ENCODE measurements around the gene PPT2. TPM values are rescaled to one million over a fixed set of nuclear protein-coding genes. Genes with fewer than 3 reads are reported as not detected.

Gene PPT2
- total and polyA plus RNA-seq, 2 of the 8 experiments (the other 6 are each of a cell fraction or from before 2014, with no cell fraction given): 24.1 to 39.5 TPM

DNA sequence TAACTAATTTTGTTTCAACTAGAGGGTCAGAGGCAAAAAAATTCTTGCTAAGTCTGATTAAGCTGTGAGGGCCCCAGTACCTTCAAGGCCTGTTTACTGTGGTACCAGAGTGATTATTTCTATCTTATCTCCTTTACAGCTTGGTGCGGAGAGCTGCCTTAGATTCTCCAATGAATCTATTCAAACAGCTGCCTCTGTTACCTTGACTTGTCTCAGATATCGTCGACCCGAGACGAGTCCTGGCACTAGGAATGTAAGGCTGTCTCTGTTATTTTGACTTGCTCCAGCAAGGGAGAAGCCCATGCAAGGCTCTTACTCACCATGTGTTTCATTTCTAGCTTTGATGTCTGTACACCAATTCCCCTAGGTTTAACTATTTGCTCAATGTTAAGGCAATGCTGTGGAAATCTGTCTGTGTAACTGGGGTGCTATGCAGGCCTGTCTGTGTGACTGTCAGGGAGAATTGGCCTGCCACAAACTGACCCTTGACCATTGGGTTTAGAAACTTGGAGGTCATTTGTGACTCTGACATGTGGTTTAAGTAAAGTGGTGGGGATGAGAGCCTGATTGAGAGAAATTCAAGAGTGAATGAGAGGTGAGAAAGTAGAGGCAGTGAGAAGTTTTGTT is 13.4 kb upstream of the PPT2 start:
- Histone ChIP-seq H3K36me3 (ENCODE audit: control insufficient read depth in 2 of 4, insufficient read depth in 4 of 4, low read length in 3 of 4) (no peaks in the 10 kb centered on the region), H2BK5ac (ENCODE audit: low read depth, low read length) (no peak overlapping the region), H3K27ac (ENCODE audit: low read depth, low read length) (no peak overlapping the region), H3K4me3 (ENCODE audit: extremely low read depth in 1 of 4, insufficient read depth in 2 of 4, low read depth in 3 of 4, low read length in 4 of 4) (no peak overlapping the region), H3K9ac (replicated peaks in 1 of 4; ENCODE audit: extremely low read depth in 1 of 4, low read depth in 3 of 4, low read length in 3 of 4) (no peak overlapping the region), H3K4me2 (ENCODE audit: insufficient read depth in 1 of 2, low read depth in 2 of 2, low read length in 2 of 2) (no peak overlapping the region), H2BK15ac (ENCODE audit: low read length) (no peak overlapping the region), H3K79me2 (ENCODE audit: control insufficient read depth in 1 of 2, insufficient read depth in 2 of 2, low read length in 2 of 2) (no peaks in the 10 kb centered on the region), H3K23me2 (ENCODE audit: low read depth, low read length) (no peaks in the 10 kb centered on the region), H4K5ac (ENCODE audit: insufficient read length, low read depth, low read length) (no peak overlapping the region), H3K27me3 (replicated peaks in 1 of 4; ENCODE audit: control insufficient read depth in 3 of 4, extremely low read depth in 1 of 4, insufficient read depth in 3 of 4, low read length in 3 of 4) (no peaks in the 10 kb centered on the region), H2BK12ac (ENCODE audit: low read depth, low read length) (no peak overlapping the region), H3K18ac (ENCODE audit: extremely low read depth, low read length) (no peak overlapping the region), H2BK20ac (ENCODE audit: low read length) (no peak overlapping the region), H2BK120ac (replicated peaks; ENCODE audit: low read depth, low read length) (no peak overlapping the region), H4K91ac (replicated peaks; ENCODE audit: insufficient read length, low read length) (no peak overlapping the region), H3K4me1 (replicated peaks in 1 of 4; ENCODE audit: control insufficient read depth in 3 of 4, insufficient read depth in 4 of 4, low read length in 3 of 4) (no peaks in the 10 kb centered on the region), H3K14ac (ENCODE audit: insufficient read length) (no peak overlapping the region), H2AFZ (ENCODE audit: low read length) (no peak overlapping the region), H4K8ac (ENCODE audit: extremely low read depth, insufficient read depth, low read length) (no peak overlapping the region), H3K56ac (replicated peaks; ENCODE audit: insufficient read length, low read depth, low read length) (no peak overlapping the region), H3K23ac (ENCODE audit: insufficient read length) (no peak overlapping the region), H3K4ac (replicated peaks; ENCODE audit: insufficient read length, low read depth, low read length) (no peak overlapping the region), H4K20me1 (replicated peaks in 1 of 2; ENCODE audit: control insufficient read depth in 1 of 2, insufficient read depth in 2 of 2, low read length in 2 of 2) (no peaks in the 10 kb centered on the region), H3K79me1 (ENCODE audit: low read depth, low read length) (no peaks in the 10 kb centered on the region), H2AK5ac (ENCODE audit: low read depth, low read length) (no peak overlapping the region), H3K9me3 (ENCODE audit: insufficient read depth in 2 of 2, low read depth in 1 of 2, low read length in 1 of 2) (no peaks in the 10 kb centered on the region)
- ChIA-PET CTCF (ENCODE audit: partially characterized antibody) (interaction anchor here (1.2 to 2.5 kb wide), 3 partner anchors 12 to 52 kb away, joined by 3 to 6 read pairs (median 3); no protein-coding TSS in a partner anchor), POLR2A (ENCODE audit: partially characterized antibody) (interaction anchor here (1.0 kb wide), 1 partner anchor 12 kb away, joined by 3 read pairs; the partner anchor contains the start of gene ATF6B)
- no peak for FAIRE-seq
- WGBS, 2 experiments (ENCODE audit: extremely low coverage in 1 of 2, insufficient coverage in 1 of 2, insufficient read length in 1 of 2, insufficient replicate concordance in 2 of 2, low coverage in 1 of 2, low lambda C conversion rate in 2 of 2, missing lambda C conversion rate in 1 of 2): 94% methylated on average over 5 of the region's 5 CpGs; no CpG with 5 or more reads in 1 of the 2 experiments
- no peak for DNase-seq (ENCODE audit: low read depth in 1 of 2, low spot score in 2 of 2)
- TF ChIP-seq RFX5 (IDR thresholded peaks at IDR 0.05; ENCODE audit: borderline replicate concordance, low read depth, low read length): no peak
- TF ChIP-seq HDAC6 (IDR thresholded peaks at IDR 0.05; ENCODE audit: low read depth, low read length): no peak
- TF ChIP-seq CHD1 (IDR thresholded peaks at IDR 0.05; ENCODE audit: low read depth, low read length): no peak
- no peak for TF ChIP-seq SP4 (IDR thresholded peaks at IDR 0.05; ENCODE audit: low read length)
- TF ChIP-seq TBP (IDR thresholded peaks at IDR 0.05; ENCODE audit: low read depth, low read length): no peak
- no peak for TF ChIP-seq TAF7 (optimal IDR thresholded peaks at IDR 0.05; ENCODE audit: borderline replicate concordance, low read depth, low read length)
- TF ChIP-seq, protein P1, sequence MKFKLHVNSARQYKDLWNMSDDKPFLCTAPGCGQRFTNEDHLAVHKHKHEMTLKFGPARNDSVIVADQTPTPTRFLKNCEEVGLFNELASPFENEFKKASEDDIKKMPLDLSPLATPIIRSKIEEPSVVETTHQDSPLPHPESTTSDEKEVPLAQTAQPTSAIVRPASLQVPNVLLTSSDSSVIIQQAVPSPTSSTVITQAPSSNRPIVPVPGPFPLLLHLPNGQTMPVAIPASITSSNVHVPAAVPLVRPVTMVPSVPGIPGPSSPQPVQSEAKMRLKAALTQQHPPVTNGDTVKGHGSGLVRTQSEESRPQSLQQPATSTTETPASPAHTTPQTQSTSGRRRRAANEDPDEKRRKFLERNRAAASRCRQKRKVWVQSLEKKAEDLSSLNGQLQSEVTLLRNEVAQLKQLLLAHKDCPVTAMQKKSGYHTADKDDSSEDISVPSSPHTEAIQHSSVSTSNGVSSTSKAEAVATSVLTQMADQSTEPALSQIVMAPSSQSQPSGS (IDR thresholded peaks at IDR 0.05; ENCODE audit: low read length): no peak
- TF ChIP-seq NANOG (IDR thresholded peaks at IDR 0.05; ENCODE audit: insufficient read depth, low read depth, low read length, poor library complexity, severe bottlenecking): no peak
- no peak for TF ChIP-seq SIRT6 (IDR thresholded peaks at IDR 0.05; ENCODE audit: low read length)
- no peak for TF ChIP-seq CBX8 (IDR thresholded peaks at IDR 0.05; ENCODE audit: borderline replicate concordance, low read depth, low read length)
- TF ChIP-seq, protein P2, sequence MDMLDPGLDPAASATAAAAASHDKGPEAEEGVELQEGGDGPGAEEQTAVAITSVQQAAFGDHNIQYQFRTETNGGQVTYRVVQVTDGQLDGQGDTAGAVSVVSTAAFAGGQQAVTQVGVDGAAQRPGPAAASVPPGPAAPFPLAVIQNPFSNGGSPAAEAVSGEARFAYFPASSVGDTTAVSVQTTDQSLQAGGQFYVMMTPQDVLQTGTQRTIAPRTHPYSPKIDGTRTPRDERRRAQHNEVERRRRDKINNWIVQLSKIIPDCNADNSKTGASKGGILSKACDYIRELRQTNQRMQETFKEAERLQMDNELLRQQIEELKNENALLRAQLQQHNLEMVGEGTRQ (IDR thresholded peaks at IDR 0.05; ENCODE audit: low read length): no peak

All from H1 (cell line).